Epithelial cell of esophagus (primary cell): ENCODE results near the gene FHIT.

Experiments used
- DNase-seq: peaks from one replicate; pipeline ENCODE4 v3.0.0; 2010; ENCODE audit warnings: low read depth
- H3K4me3 ChIP-seq: 2 replicates; pipeline ENCODE4 v1.5.1; 2011; ENCODE audit warnings: mild to moderate bottlenecking, low read length, control low read depth
- CTCF ChIP-seq: IDR thresholded peaks from 2 replicates; pipeline ENCODE4 v1.5.1; 2011; ENCODE audit warnings: low read depth, mild to moderate bottlenecking, low read length, control low read depth, inconsistent platforms; ENCODE audit not compliant: insufficient read depth; ENCODE audit errors: missing control alignments

FHIT gene

GRCh38 chr3:60531759-60532158 is 719.5 kb downstream of the FHIT start:
- DNase-seq = no peak
- H3K4me3 ChIP-seq = no peak overlapping the region
- no peak for TF ChIP-seq CTCF

- no peak for TF ChIP-seq CTCF
- no peak overlapping the region for H3K4me3 ChIP-seq
- DNase-seq = no peak
Observed at GRCh38 chr3:60528651-60529050, 722.6 kb downstream of the FHIT start.

- no peak for DNase-seq
- no peak for TF ChIP-seq CTCF
- no peak overlapping the region for H3K4me3 ChIP-seq
Observed at GRCh38 chr3:60523536-60523935, 727.7 kb downstream of the FHIT start.

- no peak overlapping the region for H3K4me3 ChIP-seq
- DNase-seq = no peak
- no peak for TF ChIP-seq CTCF
Observed at GRCh38 chr3:60517134-60517533, 734.1 kb downstream of the FHIT start.

- H3K4me3 ChIP-seq = no peak overlapping the region
- TF ChIP-seq CTCF = no peak
- DNase-seq = no peak
Observed at GRCh38 chr3:60514866-60515265, 736.4 kb downstream of the FHIT start.

- H3K4me3 ChIP-seq = no peak overlapping the region
- no peak for DNase-seq
- TF ChIP-seq CTCF = no peak
Observed at GRCh38 chr3:60514085-60514649, 737.1 kb downstream of the FHIT start.

- DNase-seq = no peak
- no peak overlapping the region for H3K4me3 ChIP-seq
- TF ChIP-seq CTCF = no peak
Observed at GRCh38 chr3:60513241-60513640, 738.0 kb downstream of the FHIT start.
